ENCODE results near the gene ALK.

- TF ChIP-seq, protein P1, sequence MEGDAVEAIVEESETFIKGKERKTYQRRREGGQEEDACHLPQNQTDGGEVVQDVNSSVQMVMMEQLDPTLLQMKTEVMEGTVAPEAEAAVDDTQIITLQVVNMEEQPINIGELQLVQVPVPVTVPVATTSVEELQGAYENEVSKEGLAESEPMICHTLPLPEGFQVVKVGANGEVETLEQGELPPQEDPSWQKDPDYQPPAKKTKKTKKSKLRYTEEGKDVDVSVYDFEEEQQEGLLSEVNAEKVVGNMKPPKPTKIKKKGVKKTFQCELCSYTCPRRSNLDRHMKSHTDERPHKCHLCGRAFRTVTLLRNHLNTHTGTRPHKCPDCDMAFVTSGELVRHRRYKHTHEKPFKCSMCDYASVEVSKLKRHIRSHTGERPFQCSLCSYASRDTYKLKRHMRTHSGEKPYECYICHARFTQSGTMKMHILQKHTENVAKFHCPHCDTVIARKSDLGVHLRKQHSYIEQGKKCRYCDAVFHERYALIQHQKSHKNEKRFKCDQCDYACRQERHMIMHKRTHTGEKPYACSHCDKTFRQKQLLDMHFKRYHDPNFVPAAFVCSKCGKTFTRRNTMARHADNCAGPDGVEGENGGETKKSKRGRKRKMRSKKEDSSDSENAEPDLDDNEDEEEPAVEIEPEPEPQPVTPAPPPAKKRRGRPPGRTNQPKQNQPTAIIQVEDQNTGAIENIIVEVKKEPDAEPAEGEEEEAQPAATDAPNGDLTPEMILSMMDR (IDR thresholded peaks at IDR 0.05 in 2 of 3, conservative IDR thresholded peaks at IDR 0.05 in 1 of 3; ENCODE audit: control insufficient read depth in 2 of 3, extremely low read depth in 1 of 3, insufficient read depth in 1 of 3, low read depth in 3 of 3, low read length in 3 of 3): no peak
- TF ChIP-seq TAF1 (IDR thresholded peaks at IDR 0.05; ENCODE audit: borderline replicate concordance, low read depth, low read length) (no peak), SRF (IDR thresholded peaks at IDR 0.05; ENCODE audit: low read depth in 2 of 2, low read length in 2 of 2) (no peak), HDGF (IDR thresholded peaks at IDR 0.05) (no peak), ZZZ3 (IDR thresholded peaks at IDR 0.05; ENCODE audit: control insufficient read depth, insufficient read length, low read depth) (no peak), MTA2 (IDR thresholded peaks at IDR 0.05; ENCODE audit: low read depth) (no peak)
Measured at GRCh38 chr2:29269095-29269764, 652.2 kb downstream of the ALK start.

All from GM12878 (cell line).